Heart left ventricle (tissue), 16 donors: ENCODE measurements around the gene PPP4R3B. TPM values are rescaled to one million over a fixed set of nuclear protein-coding genes. Genes with fewer than 3 reads are reported as not detected.

Experiments used
- ATAC-seq, 4 donors: fragments of 200-7000 bp; cut with Tn5 transposase; one replicate each; pipeline ENCODE4 v1.9.1; 2020 to 2022; ENCODE audit warnings: moderate library complexity in 4 of 4, mild to moderate bottlenecking in 3 of 4, moderate number of reproducible peaks in 1 of 4
- DNase-seq, 5 donors: peaks; one replicate each; pipeline ENCODE4 v3.0.0-alpha.2; 2020
- H3K27ac ChIP-seq, 12 donors: fragments of 200-600 bp; sonication (generic) in 4 of 12; one replicate each; pipeline versions ENCODE4 v1.5.0 to v1.8.0; 2016 to 2022; ENCODE audit warnings: mild to moderate bottlenecking in 2 of 12
- H3K27me3 ChIP-seq, 9 donors: fragments of 200-600 bp; sonication (generic) in 2 of 9; one replicate each; pipeline versions ENCODE4 v1.5.1 to v1.8.0; 2016 to 2022; ENCODE audit warnings: mild to moderate bottlenecking in 3 of 9
- H3K36me3 ChIP-seq, 9 donors: fragments of 200-600 bp; sonication (generic) in 2 of 9; one replicate each; pipeline versions ENCODE4 v1.5.0 to v1.8.0; 2018 to 2022; ENCODE audit warnings: mild to moderate bottlenecking in 2 of 9
- H3K4me1 ChIP-seq, 12 donors: fragments of 200-600 bp; sonication (generic) in 4 of 12; one replicate each; pipeline versions ENCODE4 v1.5.0 to v1.8.0; 2016 to 2022; ENCODE audit warnings: mild to moderate bottlenecking in 3 of 12
- H3K4me3 ChIP-seq, 12 donors: fragments of 200-600 bp; sonication (generic) in 4 of 12; one replicate each; pipeline versions ENCODE4 v1.5.0 to v1.8.0; 2017 to 2022; ENCODE audit warnings: mild to moderate bottlenecking in 9 of 12, moderate library complexity in 4 of 12
- H3K9me3 ChIP-seq, 12 donors: fragments of 200-600 bp; sonication (generic) in 4 of 12; one replicate each; pipeline versions ENCODE4 v1.5.0 to v1.8.0; 2016 to 2022; ENCODE audit warnings: mild to moderate bottlenecking in 1 of 12
- CTCF ChIP-seq, 12 donors: fragments of 200-600 bp; sonication (generic) in 4 of 12; IDR thresholded peaks; one replicate each; pipeline versions ENCODE4 v1.5.0 to v1.8.0; 2018 to 2022; ENCODE audit warnings: antibody characterized with exemption in 12 of 12, mild to moderate bottlenecking in 5 of 12
- POLR2A ChIP-seq, 2 donors: fragments of 450-650 bp; IDR thresholded peaks; one replicate each; pipeline ENCODE4 v1.6.1; 2017; ENCODE audit warnings: antibody characterized with exemption in 2 of 2, mild to moderate bottlenecking in 2 of 2, moderate library complexity in 2 of 2
- WGBS, 4 donors: extraction: QIAGEN DNeasy Blood & Tissue Kit in 2 of 4; methylation state at CpG; one replicate each; pipeline versions ENCODE4 v1.1.5 to v1.1.7; 2013 to 2018; 5-methylcytosine and 5-hydroxymethylcytosine counted together
- intact Hi-C, 10 donors: fragments of 100-400 bp; cut with DNase I; formaldehyde crosslinking; loops; one replicate each; pipeline versions ENCODE4 v1.11.1 to v1.14.2; 2022
- polyA plus RNA-seq, 2 donors: library from polyadenylated mRNA; stranded (reverse); fragments of 200-250 nt; gene quantifications; one replicate each; pipeline ENCODE4 v1.2.3, GENCODE V29; 2013
- total RNA-seq, 9 donors: library from RNA; depleted of rRNA in 2 of 9; stranded (reverse); fragments of >200 nt in 2 of 9; fragmentation: NEBNext Ultra II Directional in 3 of 9; extraction: Animal tissue kit (Norgen Biotek cat#: 25700) in 3 of 9; gene quantifications; one replicate each; pipeline versions ENCODE4 v1.1.0 to v1.2.4, GENCODE V29; 2016 to 2023
- donor health status: ischemic (EF 13 %, LVEDD 7.1; RV severe dilation, severe dysfunction).
- donor health status: healthy with polysubstance abuse.
- donor health status: DM: no; HTN: yes; CAD: no.
- donor health status: DM: no; HTN: no; CAD: no.
- donor health status: ischemic (EF 25% LVEDD 6.9; RV normal size, moderate dysfunction).
- donor health status: ischemic (EF 25% LVEDD 5.7; RV mildly dilated, moderate dysfunction).
- donor health status: healthy.
- donor health status: DM: yes; HTN: yes; CAD: no.
- donor health status: ischemic (EF 35%, LVEDD 5.7; RV mildly dilated, moderate dysfunction).
- donor health status: nonischemic (EF 11% LVEDD 7.7; RV severe dilation, severe dysfunction).
- donor health status: DM: yes; HTN: yes; CAD: no.
- donor health status: PGD.
- donor health status: ischemic (EF 29% LVEDD 5.4; RV normal size, mild dysfunction).
- donor health status: nonischemic (EF 23%, LVEDD 6.1; RV moderate dilation, normal function).

PPP4R3B gene
- total and polyA plus RNA-seq, 11 donors, result 9.9 to 32.4 (median 21.5) TPM

- H3K36me3 ChIP-seq, result peaks cover 0 to 99% (median 44%) of the 10 kb centered on the region in 9 donors
- WGBS, 4 donors, result 68 to 82% (median 76%) methylated on average over 6 of the region's 6 CpGs
- H3K4me1 ChIP-seq, result peaks cover 0 to 5% (median 0%) of the 10 kb centered on the region in 12 donors
- intact Hi-C loops, result loop anchor here in 1 of 10 donors (5.0 kb wide), 1 partner anchor 87 kb away; the partner anchor contains the start of gene PPP4R3B
- DNase-seq (no peak), ATAC-seq (peak in 3 of 4 donors; percentile 51 to 62 (median 53))
- H3K27ac ChIP-seq, result peak overlapping the region in 10 of 12 donors; percentile 7 to 66 (median 45)
- no peak overlapping the region for H3K4me3 ChIP-seq
- TF ChIP-seq POLR2A (IDR thresholded peaks at IDR 0.05) (no peak), CTCF (IDR thresholded peaks at IDR 0.05) (no peak)
- H3K9me3 ChIP-seq, result no peaks in the 10 kb centered on the region
- no peaks in the 10 kb centered on the region for H3K27me3 ChIP-seq
Observed at GRCh38 chr2:55530539-55531081, 86.8 kb downstream of the PPP4R3B start.

GRCh38 chr2:55526174-55526573, 91.2 kb downstream of the PPP4R3B start:
- WGBS, 4 donors, result 95 to 100% (median 98%) methylated on average over 1 of the region's 1 CpG
- H3K27me3 ChIP-seq, result no peaks in the 10 kb centered on the region
- DNase-seq (no peak), ATAC-seq (no peak)
- peaks cover 0 to 4% (median 0%) of the 10 kb centered on the region in 12 donors for H3K4me1 ChIP-seq
- H3K4me3 ChIP-seq, result no peak overlapping the region
- TF ChIP-seq CTCF (IDR thresholded peaks at IDR 0.05) (no peak), POLR2A (IDR thresholded peaks at IDR 0.05) (no peak)
- intact Hi-C loops, result loop anchor here in 1 of 10 donors (10.0 kb wide), 1 partner anchor 241 kb away; no protein-coding TSS in a partner anchor
- H3K9me3 ChIP-seq, result no peaks in the 10 kb centered on the region
- H3K36me3 ChIP-seq, result peaks cover 0 to 90% (median 54%) of the 10 kb centered on the region in 9 donors
- H3K27ac ChIP-seq, result no peak overlapping the region

- no peaks in the 10 kb centered on the region for H3K9me3 ChIP-seq
- no peak for ATAC-seq
- H3K4me3 ChIP-seq, result no peak overlapping the region
- DNase-seq, result no peak
- intact Hi-C loops, result loop anchor here in 1 of 10 donors (10.0 kb wide), 1 partner anchor 240 kb away; no protein-coding TSS in a partner anchor
- 95 to 99% (median 97%) methylated on average over 5 of the region's 5 CpGs for WGBS, 4 donors
- no peak overlapping the region for H3K27ac ChIP-seq
- H3K36me3 ChIP-seq, result peaks cover 0 to 79% (median 50%) of the 10 kb centered on the region in 9 donors
- H3K27me3 ChIP-seq, result no peaks in the 10 kb centered on the region
- peaks cover 0 to 11% (median 5%) of the 10 kb centered on the region in 12 donors for H3K4me1 ChIP-seq
- no peak for TF ChIP-seq POLR2A (IDR thresholded peaks at IDR 0.05)
- no peak for TF ChIP-seq CTCF (IDR thresholded peaks at IDR 0.05)
Observed at GRCh38 chr2:55524884-55525437, 92.5 kb downstream of the PPP4R3B start.
